ENCODE results near the gene BPIFB4.

DNA sequence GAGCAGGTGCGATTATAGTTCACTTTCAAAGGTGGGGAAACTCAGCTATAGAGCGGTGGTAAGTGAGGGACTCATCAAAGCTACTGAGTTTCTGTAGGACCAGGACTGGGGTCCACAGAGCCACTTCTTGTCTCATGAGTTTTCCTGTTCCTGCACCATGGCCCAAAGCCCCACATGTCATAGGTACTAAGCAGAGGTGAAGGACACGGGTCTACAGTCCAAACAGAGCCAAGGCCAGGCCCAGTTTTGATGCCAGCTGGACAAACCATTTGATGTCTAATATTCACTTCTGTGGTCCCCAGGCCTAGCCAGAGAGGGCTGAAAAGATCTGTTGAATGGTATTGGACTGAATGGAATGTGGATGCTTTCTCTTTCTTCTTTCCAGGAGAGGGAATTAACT is 37.0 kb upstream of the BPIFB4 start:
- TF ChIP-seq, protein P1, sequence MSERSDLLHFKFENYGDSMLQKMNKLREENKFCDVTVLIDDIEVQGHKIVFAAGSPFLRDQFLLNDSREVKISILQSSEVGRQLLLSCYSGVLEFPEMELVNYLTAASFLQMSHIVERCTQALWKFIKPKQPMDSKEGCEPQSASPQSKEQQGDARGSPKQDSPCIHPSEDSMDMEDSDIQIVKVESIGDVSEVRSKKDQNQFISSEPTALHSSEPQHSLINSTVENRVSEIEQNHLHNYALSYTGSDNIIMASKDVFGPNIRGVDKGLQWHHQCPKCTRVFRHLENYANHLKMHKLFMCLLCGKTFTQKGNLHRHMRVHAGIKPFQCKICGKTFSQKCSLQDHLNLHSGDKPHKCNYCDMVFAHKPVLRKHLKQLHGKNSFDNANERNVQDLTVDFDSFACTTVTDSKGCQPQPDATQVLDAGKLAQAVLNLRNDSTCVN (CRISPR knock-in tag; IDR thresholded peaks at IDR 0.05), result no peak
- TF ChIP-seq POLR2AphosphoS5 (IDR thresholded peaks at IDR 0.05; ENCODE audit: control insufficient read depth, insufficient read depth, low read depth, low read length) (no peak), TAF1 (IDR thresholded peaks at IDR 0.05; ENCODE audit: control insufficient read depth, extremely low read depth, insufficient read depth, low read length, severe bottlenecking) (no peak), SMARCE1 (IDR thresholded peaks at IDR 0.05) (no peak)
- TF ChIP-seq, protein P2, sequence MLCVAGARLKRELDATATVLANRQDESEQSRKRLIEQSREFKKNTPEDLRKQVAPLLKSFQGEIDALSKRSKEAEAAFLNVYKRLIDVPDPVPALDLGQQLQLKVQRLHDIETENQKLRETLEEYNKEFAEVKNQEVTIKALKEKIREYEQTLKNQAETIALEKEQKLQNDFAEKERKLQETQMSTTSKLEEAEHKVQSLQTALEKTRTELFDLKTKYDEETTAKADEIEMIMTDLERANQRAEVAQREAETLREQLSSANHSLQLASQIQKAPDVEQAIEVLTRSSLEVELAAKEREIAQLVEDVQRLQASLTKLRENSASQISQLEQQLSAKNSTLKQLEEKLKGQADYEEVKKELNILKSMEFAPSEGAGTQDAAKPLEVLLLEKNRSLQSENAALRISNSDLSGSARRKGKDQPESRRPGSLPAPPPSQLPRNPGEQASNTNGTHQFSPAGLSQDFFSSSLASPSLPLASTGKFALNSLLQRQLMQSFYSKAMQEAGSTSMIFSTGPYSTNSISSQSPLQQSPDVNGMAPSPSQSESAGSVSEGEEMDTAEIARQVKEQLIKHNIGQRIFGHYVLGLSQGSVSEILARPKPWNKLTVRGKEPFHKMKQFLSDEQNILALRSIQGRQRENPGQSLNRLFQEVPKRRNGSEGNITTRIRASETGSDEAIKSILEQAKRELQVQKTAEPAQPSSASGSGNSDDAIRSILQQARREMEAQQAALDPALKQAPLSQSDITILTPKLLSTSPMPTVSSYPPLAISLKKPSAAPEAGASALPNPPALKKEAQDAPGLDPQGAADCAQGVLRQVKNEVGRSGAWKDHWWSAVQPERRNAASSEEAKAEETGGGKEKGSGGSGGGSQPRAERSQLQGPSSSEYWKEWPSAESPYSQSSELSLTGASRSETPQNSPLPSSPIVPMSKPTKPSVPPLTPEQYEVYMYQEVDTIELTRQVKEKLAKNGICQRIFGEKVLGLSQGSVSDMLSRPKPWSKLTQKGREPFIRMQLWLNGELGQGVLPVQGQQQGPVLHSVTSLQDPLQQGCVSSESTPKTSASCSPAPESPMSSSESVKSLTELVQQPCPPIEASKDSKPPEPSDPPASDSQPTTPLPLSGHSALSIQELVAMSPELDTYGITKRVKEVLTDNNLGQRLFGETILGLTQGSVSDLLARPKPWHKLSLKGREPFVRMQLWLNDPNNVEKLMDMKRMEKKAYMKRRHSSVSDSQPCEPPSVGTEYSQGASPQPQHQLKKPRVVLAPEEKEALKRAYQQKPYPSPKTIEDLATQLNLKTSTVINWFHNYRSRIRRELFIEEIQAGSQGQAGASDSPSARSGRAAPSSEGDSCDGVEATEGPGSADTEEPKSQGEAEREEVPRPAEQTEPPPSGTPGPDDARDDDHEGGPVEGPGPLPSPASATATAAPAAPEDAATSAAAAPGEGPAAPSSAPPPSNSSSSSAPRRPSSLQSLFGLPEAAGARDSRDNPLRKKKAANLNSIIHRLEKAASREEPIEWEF (CRISPR knock-in tag; IDR thresholded peaks at IDR 0.05), result no peak

All from K562 (cell line).